ENCODE measurements around the gene CRYGC. TPM values are rescaled to one million over a fixed set of nuclear protein-coding genes. Genes with fewer than 3 reads are reported as not detected.

Gene CRYGC
- polyA plus RNA-seq, 3 donors: not detected

DNA sequence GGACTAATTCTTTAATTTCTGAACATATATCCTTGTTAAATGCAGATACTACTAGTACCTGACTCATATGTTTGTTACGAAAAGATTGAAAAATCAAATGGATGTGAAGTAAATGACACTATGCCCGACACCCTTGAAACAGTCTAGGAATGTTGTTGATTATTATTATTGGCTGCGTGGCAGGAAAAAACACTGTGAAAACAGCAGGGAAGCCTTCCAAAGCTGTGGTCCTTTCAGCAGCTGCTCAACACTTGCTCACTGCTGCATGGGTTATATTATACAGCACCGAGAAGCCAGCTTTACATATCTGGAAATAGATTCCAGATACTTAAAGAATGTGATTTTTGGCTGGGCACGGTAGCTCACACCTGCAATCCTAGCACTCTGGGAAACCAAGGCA is 31.8 kb downstream of the CRYGC start:
- DNase-seq (ENCODE audit: low read depth in 3 of 3, low spot score in 2 of 3): no peak

- no peak for DNase-seq (ENCODE audit: low read depth in 3 of 3, low spot score in 2 of 3)
Observed at GRCh38 chr2:208097313-208097712, 32.3 kb downstream of the CRYGC start.

DNA sequence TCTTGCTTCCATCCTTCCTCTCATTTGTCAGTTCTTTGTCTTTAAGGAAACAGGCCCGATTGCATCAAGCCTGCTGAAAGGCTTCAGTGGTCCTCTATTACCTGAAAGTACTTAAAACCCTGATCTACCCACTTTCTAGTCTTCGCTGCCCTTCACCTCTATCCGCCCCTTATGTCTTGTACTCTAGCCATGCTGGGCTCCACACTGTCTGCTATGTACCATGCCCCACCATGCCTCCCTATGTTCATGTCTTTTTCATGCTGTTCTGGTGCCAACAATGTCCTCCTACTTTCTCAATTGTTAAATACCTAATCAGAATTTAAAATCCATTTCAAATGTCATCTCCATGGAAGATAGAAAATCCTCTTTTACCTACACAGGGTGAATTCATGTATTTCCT is 33.5 kb downstream of the CRYGC start:
- DNase-seq (ENCODE audit: low read depth in 3 of 3, low spot score in 2 of 3): no peak

GRCh38 chr2:208093128-208093527 is 36.5 kb downstream of the CRYGC start:
- DNase-seq (ENCODE audit: low read depth in 3 of 3, low spot score in 2 of 3): no peak

DNA sequence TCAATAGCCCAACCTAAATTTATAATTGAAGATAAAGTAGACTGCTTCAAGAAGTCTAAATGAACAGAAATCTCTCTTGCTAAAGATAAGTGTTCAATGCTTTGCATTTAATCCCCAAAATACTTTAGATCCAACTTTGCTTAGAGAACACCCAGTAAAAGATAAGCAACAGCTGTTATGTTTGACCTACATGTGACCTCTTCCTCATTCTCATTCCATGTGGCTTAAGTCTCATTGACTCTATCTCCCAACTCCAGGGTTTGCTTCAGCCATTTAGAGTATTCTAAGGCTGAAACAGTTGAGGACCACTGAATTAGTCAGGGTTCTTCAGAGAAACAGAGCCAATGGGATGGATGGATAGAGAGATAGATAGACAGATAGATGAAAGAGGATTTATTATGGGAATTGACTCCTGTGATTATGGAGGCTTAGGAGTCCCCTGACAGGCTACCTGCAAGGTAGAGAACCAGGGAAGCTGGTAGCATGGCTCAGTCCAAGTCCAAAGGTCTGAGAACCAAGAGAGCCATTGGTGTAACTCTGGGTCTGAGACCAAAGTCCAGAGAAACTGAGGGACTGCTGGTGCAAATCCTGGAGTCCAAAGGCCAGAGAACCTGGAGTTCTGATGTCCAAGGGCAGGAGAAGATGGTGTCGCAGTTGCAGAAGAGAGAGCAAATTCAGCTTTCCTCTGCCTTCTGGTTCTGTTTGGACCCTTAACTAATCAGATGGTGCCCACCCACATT is 37.4 kb downstream of the CRYGC start:
- no peak for DNase-seq (ENCODE audit: low read depth in 3 of 3, low spot score in 2 of 3)

DNA sequence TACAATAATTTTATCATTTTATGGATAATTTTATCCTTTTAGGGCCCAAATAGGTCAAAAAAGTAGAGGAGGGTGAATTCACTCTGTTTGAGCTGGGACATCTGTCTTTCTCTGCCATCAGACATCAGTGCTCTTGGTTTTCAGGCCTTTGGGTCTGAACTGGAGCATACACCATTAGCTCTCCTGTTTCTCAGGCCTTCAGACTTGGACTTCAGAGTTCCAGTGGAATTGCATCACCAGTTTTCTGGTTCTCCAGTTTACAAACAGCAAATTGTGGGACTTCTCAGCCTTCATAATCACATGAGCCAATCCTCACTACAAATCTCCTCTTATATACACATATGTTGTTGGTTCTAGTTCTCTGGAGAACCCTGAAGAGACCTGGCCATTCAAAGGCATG is 39.2 kb downstream of the CRYGC start:
- DNase-seq (ENCODE audit: low read depth in 3 of 3, low spot score in 2 of 3): no peak

GRCh38 chr2:208086029-208086428 is 43.6 kb downstream of the CRYGC start:
- no peak for DNase-seq (ENCODE audit: low read depth in 3 of 3, low spot score in 2 of 3)

- DNase-seq (ENCODE audit: low read depth in 3 of 3, low spot score in 2 of 3): no peak
Observed at GRCh38 chr2:208083807-208084206, 45.8 kb downstream of the CRYGC start.

Other genes with a start within 250 kb of the CRYGC start
- gene PLEKHM3, start 104.3 kb downstream of the CRYGC start, polyA plus RNA-seq (ENCODE audit: insufficient read length in 3 of 3): 10 to 100 TPM; 12.7 to 16.1 (median 13.4) TPM
- gene CRYGD, start 5.3 kb downstream of the CRYGC start, polyA plus RNA-seq (ENCODE audit: insufficient read length in 3 of 3): under 1 TPM in 1 of 3 donors, not detected in 2; 0.21 TPM
- not detected for gene CRYGB, start 16.3 kb upstream of the CRYGC start, polyA plus RNA-seq (ENCODE audit: insufficient read length in 3 of 3)
- not detected for gene CRYGA, start 33.8 kb upstream of the CRYGC start, polyA plus RNA-seq (ENCODE audit: insufficient read length in 3 of 3)
- under 1 TPM; 0.21 to 0.85 (median 0.44) TPM for gene C2orf80, start 60.2 kb upstream of the CRYGC start, polyA plus RNA-seq (ENCODE audit: insufficient read length in 3 of 3)
- gene IDH1, start 125.2 kb upstream of the CRYGC start, polyA plus RNA-seq (ENCODE audit: insufficient read length in 3 of 3): 100 to 1,000 TPM in 2 of 3 donors, 10 to 100 TPM in 1; 98.5 to 114 (median 101) TPM
- gene PIKFYVE, start 136.4 kb upstream of the CRYGC start, polyA plus RNA-seq (ENCODE audit: insufficient read length in 3 of 3): 10 to 100 TPM; 24.3 to 27.2 (median 25.6) TPM

All from right renal cortex interstitium (tissue), 3 donors.